Smooth muscle cell of the brain vasculature (primary cell): Measurements from ENCODE around the gene PLXNA4.
A peak's percentile ranks its signal among the peaks of the same experiment; 100 is the strongest.

ENCODE experiments used
- DNase-seq: peaks from one replicate; pipeline ENCODE4 v3.0.0-alpha.2; 2012; ENCODE audit warnings: low read depth, low spot score

Gene PLXNA4

DNA sequence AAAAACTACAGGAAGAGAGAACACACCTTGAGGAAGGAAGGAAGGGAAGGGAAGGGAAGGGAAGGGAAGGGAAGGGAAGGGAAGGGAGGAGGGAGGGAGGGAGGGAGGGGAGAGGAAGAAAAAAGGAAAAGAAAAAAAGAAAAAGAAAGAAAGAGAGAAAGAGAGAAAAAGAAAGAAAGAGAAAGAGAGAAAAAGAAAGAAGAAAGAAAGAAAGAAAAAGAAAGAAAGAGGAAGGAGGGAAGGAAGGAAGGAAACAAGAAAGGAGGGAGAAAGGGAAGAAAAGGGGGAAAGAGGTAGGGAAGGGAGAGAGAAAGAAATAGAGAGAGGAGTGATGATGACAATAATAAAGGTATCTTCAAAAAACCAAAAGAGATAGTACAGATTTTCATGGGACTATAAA lies 12.3 kb upstream of the PLXNA4 start:
- no peak for DNase-seq

DNA sequence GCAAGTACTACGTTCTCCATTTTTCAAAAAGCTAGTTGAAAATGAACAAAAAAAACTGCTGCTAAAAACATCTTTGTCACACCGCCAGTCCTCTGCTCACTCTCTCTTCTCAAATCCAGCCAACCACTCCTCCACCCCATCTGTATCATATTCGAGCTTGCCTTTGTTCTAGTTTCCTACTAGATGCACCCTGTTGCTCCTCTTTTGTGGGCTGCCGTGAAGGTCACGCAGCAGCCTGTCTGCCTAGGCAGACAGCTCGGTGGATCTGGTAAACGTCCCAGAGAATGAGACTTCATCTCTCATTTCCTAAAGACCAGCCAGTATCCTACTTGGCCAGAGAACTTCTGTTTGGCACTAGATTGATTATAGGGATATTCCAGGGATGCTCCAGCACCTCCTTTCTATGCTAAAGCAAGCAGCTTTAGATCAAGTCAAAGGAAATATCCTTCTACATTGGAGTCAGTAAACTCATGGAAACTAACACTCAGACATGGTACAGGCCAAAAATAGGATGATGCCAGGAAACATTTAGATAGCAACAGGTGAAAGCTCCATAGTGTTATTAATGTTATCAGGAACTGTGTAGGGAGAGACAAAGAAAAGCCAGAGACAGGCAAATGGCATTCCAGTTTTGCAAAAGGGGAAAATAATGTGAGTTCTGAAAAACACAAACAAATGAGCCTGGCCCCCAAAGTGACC lies 8.7 kb upstream of the PLXNA4 start:
- DNase-seq, result no peak

DNA sequence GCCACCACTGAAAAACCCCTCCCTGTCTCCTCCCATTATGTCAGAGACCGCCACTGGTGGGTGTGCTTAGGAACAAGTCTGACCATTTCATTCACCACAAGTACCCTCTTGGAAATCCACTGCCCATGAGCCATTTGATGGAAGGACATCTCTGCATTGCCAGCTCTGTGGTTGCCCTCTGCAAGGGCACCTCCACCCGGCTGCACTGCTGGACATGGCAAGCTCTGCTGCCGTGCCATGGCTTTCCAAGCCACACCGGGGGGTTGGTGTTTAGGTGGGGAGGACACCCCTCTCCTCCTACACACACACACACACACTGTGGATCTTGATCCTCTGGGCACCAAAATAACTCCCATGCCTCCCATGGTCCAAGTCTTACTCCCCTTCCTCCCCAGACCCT lies 5.2 kb upstream of the PLXNA4 start:
- DNase-seq, result no peak

DNA sequence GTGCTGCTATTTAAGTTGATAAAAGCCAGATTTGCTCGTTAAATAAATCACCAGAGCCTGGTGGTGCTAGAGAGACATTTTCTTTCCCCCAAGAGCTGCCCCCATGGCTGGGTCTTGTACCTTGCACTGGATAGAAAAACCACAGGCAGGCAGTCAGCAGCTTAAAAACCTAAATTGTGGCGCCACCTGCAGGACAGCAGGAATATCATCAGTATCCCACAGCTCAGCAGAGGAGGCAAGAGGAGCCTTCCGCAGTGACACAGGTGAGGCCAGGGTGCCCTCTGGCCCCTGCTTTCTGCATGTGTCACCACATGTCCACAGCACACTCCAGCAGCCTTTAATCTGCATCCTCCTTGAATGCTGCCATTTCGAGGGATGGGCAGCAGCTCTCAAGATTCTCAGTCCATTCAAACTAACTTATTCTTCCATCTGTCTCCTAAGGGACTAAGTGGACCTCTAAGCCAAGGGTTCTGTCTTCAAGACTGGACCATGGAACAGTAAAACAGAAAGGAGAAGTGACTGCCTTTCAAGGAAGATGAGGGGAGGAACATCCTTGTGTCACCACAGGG lies 4.5 kb upstream of the PLXNA4 start:
- peak; percentile 57 for DNase-seq

DNA sequence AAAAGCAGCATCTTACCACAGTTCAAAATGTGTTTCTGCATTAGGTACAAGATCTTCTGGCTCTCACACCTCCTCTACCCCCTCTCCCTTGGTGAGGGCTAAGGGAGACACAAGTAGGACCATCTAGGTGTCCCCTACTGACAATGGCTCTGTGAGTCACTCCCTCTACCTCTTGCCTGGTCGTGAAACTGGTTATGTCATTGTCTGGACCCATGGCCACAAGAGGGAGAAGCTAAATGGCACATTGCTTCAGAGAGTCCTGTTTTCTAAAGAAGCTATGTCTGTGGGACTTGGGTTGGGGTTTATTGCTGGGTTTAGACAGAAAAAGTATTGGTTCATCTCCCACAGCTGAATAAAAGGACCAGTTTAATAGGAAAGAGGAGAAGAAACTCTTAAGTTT lies 4.0 kb upstream of the PLXNA4 start:
- DNase-seq, result no peak

DNA sequence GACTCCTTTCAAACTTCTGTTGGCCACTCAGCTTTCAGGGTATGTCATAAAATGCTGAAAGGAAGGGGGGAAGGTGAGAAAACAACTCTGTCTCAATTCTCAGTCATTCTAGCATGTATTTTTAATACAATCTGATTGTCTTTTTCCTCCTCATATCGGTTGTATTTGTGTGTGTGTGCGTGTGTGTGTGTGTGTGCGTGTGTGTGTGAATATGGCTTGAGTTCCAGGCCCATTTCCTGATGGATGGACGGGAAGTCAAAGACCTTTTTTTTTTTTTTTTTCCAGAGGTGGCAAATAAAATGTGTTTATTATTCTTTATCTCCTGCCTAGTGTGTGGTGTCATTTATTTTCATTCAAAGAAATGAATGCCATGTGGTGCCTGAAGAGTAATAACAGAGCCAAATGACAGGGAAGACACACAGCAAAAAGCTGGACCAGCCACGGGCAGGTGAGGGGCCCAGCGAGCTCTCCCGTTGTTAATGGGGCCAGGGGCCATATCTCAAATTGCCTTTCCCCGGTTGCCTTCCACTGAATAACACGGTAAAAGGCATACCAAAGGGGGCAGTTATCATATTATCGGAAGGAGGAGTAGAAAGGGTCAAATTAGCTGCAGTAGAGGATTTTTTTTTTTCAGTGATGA lies 3.1 kb upstream of the PLXNA4 start:
- DNase-seq, result no peak

DNA sequence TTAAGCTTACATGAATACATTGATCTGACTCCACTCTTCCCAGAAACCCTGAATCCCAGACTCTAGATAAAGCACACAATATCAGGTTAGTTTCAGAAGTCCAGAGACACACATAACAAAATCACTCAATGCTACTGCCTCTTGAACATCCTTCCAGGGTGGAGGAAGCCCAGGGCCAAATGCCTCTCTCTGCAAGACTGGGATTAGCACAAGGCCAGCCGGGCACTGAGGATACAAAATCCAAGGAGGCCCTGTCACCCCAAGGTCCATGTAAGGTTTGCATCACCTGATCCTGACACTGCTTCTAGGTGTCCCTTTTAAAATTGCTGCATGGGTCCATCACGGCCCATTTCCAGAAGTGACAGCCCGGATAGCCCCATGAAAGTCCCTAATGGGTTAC lies 2.6 kb upstream of the PLXNA4 start:
- DNase-seq, result no peak

DNA sequence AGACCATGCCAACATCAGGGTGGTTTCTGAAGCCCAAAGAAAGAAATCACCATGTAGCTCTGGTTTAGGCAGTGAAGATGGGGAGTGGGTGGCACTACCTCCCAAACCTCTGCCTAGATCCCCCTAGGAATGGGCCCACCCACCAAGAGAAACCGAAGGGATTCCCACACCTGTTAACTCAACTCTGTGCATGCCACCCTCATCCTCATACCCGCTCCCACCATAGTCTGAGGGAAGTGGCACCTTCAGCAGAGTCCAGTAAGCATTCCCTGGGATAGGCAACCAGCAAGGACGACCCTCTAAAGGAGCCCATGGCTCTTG lies 1.7 kb upstream of the PLXNA4 start:
- DNase-seq, result no peak

DNA sequence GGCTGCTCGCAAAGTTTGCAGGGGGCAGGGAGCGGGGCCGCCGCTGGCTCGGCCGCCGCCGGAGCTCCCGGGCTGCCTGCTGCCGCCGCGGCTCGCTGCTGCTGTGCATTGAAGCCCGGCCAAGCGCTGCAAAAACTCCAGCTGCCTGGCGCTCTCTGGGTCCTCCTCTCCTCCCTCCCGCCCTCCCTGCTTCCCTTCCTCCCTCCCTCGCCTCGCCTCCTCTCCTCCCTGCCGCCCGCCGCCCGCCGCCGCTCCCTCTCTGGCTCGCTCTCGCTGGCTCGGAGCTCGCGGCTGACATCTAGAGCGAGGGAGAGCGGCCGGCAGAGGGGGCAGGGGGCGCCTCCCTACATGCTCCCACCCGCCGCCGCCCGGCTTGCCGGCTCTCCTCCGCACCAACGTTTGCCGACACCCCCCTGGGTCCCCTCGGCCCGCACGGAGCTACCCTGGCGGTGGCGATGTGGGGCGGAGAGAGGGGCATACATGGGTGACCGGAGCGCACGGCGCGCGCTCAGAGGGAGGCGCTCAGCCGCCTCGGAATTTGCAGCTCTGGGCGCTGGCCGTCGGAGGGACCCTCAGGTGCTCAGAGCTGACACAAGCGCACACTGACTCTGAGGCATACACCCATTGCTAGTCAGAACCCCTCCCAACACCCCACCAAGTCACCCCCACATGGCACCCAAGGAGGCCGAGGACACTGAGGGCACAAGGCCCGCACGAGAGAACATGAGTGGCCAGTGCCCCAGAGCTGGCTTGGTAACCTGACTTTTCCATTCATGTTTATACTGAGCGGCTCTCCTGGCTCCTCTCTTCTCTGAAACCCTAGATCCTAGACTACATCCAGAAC lies 1.2 kb upstream of the PLXNA4 start:
- DNase-seq, result no peak

DNA sequence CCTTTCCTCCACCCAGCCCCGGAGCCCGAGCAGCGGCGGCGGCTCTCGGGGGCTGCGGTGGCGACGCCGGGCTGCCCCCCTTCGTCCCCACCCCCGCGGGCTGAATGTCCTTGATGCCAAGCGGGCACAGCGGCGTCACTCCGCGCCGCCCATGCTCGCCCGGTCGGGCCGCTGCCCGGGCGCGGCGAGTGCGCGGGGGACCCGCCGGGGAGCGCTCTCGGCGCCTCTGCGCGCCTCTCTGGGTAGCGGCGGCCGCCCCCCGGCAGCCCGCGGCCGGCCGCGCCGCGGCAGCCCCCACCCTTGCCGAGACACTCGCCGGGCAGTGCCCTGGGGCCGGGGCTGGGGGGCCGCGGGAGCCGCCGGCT lies 433 bp upstream of the PLXNA4 start:
- no peak for DNase-seq

DNA sequence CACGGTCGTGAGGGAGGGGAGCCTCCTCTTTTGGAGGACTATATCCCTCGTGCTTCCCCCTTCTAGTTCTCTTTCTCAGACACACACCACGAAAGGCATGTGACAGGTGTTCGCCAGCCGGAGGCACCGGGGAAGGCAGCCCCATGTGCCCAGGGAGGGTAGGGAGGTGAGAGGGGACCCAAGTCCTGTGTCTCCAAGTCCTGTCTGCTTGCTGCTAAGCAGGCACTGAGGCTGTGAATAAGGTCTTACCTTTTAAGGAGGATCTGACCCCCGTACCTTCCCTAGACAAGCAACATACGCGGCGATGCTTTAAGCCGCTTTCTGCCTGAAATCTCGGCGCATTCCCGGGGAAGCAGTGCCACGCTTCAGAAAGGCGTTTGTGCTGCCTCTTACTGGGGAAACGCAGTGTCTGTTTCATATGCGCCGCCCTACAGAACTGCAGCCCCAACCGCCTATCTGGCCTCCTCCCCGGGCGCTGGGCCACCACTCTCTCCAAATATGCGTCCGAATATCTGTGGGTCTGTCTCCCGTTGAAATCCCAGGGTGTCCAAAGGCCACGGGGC lies 770 bp downstream of the PLXNA4 start:
- no peak for DNase-seq

DNA sequence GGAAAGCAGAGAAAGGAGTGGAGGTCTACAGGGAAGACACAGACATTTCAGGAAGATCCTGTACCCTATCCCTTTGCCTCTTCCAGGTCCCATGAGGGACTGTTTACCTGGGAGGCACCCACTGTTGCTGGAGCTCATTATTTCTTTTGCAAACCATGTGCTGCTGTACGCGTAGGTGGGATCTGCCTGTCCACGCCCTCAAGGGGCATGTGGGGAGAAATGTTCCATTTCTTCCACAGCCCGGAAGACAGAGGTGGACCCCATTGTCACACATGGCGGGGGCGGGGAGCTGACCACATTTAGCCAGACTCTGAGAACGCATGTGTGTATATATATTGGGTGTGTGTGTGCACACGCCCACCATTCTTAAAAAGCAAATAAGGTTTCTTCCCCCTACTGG lies 2.0 kb downstream of the PLXNA4 start:
- no peak for DNase-seq

DNA sequence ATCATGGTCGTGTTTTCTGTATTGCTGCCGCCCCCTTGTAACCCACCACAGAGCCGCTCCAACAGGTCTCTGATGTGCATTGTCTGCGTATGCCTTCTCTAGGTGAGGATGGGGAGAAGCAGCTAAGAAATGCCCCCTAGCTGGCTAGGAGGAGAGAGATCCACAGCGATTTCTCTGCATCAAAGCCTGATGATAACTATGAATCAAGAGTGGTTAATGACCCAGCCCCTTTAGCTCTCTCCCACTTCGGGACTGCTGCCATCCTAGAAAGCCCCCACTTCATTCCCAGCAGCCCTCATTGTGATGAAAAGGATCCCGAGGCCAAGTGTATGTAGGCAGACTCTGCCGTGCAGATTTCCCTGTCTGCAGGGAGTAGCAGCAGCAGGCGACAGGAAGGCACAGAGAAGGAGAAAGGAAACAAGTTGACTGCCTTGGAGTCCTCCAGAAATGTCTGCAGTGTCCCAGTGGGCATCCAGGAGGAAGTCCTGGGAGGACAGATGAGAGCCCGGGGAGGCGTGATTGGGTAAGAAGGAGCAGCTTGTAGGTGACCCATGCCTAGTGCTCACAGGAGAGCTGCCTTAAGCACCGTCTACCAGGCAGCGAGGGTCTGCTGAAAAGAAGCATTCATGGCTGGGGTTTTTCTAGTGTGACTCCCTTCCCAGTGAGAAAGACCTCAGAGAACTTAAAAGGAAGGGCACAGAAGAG lies 2.9 kb downstream of the PLXNA4 start:
- DNase-seq, result no peak

DNA sequence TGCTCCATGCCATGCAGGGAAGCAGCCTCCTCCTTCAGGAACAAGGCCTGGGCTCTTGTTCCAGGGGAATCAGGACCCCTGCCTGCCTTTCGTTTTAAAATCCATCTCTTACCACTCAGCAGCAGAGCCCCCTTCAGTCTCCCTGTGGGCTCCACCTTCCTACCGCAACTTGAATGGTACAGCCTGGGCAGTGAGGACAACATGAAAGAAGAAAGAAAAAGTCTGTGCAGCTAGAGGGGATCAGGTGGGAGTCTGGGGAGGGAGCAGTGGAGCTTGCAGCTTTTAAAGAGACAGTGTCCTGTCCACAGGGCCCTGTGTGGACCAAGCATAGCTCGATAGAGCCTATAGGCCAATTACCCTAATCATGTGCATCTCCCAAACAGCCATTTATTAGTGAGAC lies 3.7 kb downstream of the PLXNA4 start:
- no peak for DNase-seq

DNA sequence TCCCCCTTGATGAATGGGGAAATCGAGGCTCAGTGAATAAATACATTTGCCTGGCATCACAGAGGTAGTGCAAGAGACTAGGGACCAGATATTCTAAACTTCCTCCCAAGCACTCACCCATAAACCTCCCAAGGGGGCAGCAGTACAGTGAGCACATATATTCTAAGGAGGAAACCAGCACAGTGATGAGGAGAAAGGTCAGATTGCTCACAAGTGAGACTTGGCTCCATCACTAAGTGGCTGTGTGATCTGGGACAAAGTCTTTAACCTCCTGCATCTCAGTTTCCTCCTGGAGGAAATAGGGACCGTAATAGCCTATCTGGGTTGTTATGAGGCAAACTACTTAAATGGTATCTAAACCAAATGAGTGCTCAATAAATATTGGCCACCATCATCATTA lies 4.3 kb downstream of the PLXNA4 start:
- no peak for DNase-seq

DNA sequence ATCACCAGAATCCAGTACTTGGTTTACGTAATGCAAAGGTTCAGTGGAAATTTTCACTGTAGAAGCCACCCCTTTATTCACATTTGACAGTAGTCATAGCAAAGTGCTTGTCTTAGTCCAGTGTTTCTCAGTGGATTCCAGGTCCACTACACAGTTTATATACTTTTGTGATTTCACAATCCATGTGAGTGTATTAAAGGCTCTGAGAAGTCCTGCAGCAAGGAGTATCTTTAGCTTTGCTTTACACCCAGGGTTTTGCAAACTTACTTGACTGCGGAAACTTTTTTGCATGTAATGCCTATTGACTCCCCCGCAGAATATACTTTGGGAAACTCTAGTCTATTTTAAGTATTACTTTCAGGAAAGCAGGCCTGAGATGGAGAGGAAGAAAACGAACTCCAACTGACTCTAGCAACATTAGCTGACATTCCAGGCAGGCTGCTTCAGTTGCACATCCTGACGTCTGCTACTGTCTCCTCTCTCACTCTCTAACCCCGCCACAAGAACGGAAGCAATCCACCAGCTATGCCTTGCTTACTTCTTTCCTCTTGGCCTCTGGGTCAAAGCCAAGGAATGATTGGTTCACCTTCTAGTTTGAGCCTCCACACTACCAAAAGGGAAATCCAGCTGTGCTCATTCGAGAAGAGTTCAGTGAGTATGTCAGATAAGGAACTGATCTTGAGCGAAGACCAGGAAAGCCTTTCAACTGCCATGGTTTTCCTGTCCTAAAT lies 6.2 kb downstream of the PLXNA4 start:
- DNase-seq, result no peak

DNA sequence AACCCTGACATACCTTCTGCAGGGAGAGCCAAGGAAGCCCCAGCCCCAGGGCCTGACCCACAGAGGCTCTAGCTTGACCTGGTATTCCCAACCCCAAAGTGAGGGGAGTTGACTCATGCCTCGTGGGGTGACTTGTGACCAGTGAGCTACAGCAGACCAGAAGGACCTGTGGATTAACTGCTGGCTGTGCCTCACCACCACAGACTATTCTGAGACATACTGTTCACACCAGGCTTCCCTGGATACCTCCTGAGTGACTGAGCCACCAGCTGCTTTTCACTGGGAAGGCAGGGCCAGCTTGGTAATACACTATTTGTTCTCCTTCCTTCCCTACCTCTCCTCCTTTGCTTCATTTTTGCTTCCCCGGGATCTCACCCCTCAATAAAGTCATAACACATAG lies 7.3 kb downstream of the PLXNA4 start:
- DNase-seq, result no peak

DNA sequence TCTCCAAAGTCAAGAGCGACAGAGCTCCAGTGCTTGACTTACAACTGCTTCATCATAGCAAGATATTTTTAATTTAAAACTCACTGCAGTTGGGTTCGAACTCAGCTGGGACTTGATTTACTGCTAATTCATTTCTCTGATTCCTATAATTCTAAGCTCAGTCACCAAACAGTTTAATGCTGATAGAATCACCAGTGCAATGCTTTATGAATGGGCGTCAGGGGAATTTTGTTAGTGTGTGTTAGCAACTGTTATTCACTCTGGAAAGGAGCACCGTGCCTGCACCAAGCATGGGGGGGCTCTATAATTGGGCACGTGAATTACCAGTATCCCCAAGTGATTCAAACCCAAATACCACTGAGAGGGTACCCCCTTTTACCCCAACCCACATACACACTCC lies 10.4 kb downstream of the PLXNA4 start:
- no peak for DNase-seq

DNA sequence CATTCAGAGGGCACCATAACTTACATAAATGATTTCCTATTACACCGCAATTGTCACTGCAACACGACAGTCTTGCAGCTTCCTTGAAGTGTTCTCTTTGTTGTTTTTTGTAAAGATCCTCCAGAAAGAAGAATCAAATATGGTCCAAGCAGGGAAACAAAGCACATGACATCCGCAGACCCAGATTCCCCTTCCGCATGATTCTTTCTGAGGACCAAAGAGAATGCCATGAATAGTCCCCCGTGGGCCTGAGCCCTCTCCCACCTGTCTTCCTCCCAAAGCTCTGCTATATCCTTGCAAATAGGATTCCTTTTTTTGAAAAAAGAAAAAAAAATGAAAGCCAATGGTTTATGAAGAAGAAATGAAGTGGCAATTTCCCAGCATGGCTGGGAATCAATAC lies 10.8 kb downstream of the PLXNA4 start:
- no peak for DNase-seq

DNA sequence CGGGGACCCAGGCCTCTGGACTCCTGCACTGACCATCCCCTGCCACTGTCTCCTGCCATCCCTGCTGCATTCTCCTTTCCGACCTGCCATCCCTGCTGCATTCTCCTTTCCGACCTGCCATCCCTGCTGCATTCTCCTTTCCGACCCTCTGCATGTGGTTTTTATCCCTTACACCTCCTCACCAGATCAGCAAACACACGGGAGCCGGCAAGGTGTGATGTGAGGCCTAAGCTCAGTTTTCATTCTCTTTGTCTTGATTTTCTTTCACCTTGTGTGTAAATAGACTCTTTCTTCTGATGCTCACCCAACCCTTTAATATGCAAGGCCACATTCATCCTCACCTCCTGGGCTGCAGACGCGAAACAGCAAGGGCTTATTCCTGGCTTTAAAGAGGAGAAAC lies 11.4 kb downstream of the PLXNA4 start:
- no peak for DNase-seq

DNA sequence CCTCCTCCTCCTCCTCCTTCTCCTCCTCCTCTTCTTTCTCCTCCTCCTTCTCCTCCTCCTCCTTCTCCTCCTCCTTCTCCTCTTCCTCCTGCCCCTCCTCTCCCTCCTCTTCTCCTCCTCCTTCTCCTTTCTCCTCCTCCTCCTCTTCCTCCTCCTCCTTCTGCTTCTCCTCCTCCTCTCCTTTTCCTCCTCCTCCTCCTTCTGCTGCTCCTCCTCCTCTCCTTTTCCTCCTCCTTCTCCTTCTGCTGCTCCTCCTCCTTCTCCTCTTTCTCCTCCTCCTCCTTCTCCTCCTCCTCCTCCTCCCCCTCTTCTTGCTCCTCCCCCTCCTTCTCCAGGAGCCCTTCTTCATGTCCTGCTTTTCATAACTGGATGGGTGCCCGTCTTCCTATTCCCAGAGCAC lies 12.2 kb downstream of the PLXNA4 start:
- no peak for DNase-seq
